ENCODE data around the gene PARN.

Gene PARN

DNA sequence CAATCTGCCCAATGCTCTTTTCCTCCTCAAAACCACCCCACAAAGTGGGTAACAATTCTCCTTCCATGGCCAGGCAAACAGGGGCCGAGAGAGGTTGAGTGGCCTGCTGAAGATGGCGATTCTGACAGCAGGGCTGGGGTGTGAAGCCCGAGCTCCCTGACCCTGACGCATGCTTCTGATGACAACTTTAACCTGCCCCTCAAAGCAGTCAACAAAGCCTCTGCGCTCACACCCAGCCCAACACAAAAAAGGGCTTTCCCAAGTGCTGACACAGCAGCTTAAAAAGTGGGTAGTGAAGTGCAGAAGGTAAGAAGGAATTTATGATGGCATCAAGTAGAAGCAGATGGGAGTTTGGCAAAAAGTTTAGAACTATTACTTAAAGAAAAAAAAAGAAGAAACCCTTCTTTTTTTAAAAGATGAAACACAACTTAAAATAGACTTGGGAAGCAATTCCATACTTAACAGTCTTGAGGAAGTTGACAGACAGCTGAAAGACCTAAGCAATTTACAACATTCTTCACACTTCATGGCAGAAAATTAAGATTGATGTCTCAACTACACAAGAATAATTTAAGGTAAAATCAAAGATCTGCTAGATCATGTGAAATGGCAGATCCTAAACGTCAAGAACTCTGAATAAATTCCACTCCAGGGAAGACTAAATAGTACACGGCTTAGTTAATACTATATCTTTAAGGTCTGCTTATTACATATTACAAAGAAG is 133.9 kb downstream of the PARN start:
- TF ChIP-seq, protein P1, sequence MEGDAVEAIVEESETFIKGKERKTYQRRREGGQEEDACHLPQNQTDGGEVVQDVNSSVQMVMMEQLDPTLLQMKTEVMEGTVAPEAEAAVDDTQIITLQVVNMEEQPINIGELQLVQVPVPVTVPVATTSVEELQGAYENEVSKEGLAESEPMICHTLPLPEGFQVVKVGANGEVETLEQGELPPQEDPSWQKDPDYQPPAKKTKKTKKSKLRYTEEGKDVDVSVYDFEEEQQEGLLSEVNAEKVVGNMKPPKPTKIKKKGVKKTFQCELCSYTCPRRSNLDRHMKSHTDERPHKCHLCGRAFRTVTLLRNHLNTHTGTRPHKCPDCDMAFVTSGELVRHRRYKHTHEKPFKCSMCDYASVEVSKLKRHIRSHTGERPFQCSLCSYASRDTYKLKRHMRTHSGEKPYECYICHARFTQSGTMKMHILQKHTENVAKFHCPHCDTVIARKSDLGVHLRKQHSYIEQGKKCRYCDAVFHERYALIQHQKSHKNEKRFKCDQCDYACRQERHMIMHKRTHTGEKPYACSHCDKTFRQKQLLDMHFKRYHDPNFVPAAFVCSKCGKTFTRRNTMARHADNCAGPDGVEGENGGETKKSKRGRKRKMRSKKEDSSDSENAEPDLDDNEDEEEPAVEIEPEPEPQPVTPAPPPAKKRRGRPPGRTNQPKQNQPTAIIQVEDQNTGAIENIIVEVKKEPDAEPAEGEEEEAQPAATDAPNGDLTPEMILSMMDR (conservative IDR thresholded peaks at IDR 0.05) = no peak
- no peak overlapping the region for H3K27ac ChIP-seq

DNA sequence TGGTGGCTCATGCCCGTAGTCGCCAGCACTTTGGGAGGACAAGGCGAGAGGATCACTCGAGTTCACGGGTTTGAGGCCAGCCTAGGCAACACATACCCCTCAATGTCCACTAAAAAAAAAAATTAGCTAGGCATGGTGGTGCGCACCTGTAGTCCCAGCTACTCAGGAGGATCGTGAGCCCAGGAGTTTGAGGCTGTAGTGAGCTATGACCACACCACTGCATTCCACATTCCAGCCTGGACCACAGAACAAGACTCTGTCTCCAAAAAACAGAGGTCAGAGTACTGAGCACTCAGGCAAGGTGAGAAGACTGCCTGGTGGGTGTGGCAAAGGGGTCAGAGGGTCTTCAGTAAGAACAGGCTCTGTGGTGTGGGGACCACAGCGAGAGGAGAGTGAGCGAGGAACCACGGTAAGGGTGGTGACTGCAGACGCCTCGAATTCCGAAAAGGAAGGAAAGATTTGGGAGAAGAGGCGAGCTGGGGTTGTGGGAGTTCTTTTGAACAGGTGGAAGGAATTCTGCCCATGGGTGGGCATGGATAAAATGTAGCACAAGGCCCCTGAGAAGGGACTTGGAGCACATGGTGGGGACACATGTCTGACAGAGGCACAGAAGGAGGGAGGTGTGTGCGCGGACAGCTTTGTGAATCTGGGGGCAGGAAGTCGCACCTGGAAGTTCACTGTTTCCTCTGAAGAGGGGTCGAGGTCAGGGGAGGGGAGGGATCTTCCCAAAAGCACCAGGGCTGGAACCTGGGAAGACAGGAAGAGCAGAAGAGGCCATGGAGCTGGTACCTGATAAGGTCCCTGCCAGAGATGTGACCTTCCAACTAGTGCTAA is 134.6 kb downstream of the PARN start:
- TF ChIP-seq, protein P1 (conservative IDR thresholded peaks at IDR 0.05) = no peak
- no peak overlapping the region for H3K27ac ChIP-seq

DNA sequence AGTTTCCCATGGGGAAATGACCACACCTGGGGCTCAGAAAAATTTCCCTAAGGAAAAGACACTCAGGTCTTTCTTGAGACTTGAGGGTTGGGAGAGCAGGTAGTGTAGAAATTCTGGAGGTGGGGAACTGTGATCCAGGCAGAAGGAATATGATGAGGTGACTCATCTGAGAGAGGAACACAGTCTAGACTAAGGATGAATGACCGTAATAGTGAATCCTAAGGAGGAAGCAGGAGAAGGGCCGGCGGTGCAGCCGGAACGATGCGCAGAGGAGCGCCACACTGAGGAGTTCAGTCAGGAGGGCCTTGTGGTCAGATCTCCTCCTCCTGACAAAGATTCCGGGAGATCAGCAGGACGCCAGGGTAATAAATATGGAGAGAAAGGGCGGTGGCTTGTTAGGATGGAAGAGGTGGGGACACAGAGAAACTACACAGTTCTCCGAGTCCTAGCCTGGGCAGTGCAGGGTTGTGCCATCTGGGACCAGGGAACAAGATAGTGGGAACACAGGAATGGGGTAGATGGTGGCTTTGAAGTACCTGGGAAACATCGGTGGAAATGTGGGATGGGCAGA is 135.6 kb downstream of the PARN start:
- no peak overlapping the region for H3K27ac ChIP-seq
- TF ChIP-seq, protein P1 (conservative IDR thresholded peaks at IDR 0.05) = no peak

DNA sequence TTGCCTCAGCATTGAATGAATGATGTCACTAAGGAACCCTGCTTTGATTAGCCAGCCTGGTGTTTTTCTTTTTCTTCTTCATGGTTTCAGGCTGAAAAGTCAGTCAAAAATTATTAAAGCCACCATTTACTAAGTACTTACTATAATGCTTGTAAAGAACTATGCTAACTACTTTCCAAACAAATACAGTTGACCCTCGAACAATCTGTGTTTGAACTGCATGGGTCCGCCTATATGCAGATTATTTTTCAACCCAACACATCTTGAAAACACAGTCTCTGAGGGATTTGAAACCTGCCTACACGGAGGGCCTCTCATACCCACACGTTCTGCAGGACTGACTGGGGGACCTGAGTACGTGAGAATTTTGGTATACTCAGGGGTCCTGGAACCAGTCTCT is 136.3 kb downstream of the PARN start:
- H3K27ac ChIP-seq = no peak overlapping the region
- TF ChIP-seq, protein P1 (conservative IDR thresholded peaks at IDR 0.05) = no peak

DNA sequence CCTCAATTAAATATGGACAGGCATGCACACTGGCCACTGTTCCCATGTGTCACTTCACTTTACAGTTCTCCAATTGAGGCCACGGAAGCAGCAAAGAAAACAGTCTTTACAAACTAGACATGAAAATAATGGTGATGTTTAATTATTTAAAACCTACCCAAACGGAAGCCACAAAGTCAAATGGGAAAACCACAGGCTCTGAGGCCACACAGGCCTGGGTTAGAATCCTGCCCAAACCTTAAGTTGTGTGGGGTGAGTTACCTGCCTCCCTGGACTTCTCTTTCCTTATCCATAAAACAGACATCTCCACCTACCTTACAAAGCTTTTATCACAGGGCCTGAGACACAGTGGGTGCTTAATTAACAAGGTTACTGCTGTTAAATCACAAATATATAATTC is 137.4 kb downstream of the PARN start:
- TF ChIP-seq, protein P1 (conservative IDR thresholded peaks at IDR 0.05) = no peak
- no peak overlapping the region for H3K27ac ChIP-seq

DNA sequence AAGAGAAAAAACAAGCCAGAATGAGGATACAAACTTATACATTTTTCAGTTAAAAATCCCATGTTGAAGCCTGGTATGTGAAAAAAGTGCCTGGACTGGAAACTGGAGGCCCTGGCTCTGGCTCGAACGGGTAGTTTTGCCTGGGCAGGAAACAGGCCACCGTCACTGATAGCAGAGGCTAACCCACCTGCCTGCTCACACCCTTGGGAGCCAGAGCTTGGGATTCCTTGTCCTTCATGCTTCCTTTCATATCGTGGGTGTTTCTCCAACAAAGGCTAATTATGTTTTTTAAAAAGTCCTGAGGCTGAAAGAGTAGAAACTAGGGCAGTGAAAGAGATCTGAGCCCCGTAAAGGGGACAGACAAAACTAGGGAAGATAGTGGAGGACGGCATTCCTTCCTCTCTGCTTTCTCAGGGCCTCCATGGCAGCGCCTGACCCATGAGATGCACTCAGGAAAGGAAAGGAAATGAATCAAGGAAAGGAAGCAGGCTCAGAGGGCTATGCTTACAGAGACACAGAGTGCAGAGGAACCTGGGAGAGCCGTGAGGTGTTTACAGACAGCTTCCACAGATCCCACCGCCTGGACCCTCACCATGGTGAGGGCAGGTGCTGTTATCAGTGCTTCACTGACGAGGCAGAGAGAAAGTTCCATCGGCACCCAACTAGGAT is 138.1 kb downstream of the PARN start:
- H3K27ac ChIP-seq = no peak overlapping the region
- TF ChIP-seq, protein P1 (conservative IDR thresholded peaks at IDR 0.05) = no peak

DNA sequence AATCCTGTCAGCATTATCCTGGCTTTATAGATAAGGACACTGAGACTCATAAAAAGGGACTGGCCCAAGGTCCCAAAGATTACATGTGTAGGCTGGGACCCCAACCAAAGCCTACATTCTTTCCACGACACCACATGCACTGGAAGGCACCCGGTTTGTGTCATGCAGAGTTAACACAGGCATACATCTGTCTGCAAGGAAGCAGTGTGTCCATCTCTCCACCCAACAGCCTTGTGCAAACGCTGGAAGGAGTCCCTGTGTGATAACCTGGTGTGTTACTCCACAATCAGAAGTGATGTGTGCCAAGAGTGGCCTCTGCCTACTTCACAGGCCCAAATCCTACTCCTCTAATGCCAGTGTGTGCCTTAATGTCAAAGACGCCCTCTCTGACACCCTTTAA is 139.8 kb downstream of the PARN start:
- H3K27ac ChIP-seq = peak overlapping the region; percentile 39
- TF ChIP-seq, protein P1 (conservative IDR thresholded peaks at IDR 0.05) = no peak
